ENCODE results near the gene CHCHD5.
"Not testable (repeated sequence)": the region's sequence is repeated elsewhere in the genome, so short reads cannot be mapped to it uniquely, and the experiment has no call there.

The CHCHD5 gene

GRCh38 chr2:112584134-112584890 is at the start of gene CHCHD5:
Gene CHCHD5, plus strand, starts transcription at chr2:112584609. Its CDS starts 39 bp downstream, at chr2:112584648.
- FAIRE-seq, result peak; percentile 79
- DNase-seq (ENCODE audit: low spot score), result peak; percentile 93

- FAIRE-seq (no peak), DNase-seq (ENCODE audit: low spot score) (no peak)
Measured at GRCh38 chr2:112534826-112535225, 49.6 kb upstream of the CHCHD5 start.

- not testable (repeated sequence) for DNase-seq (ENCODE audit: low spot score); FAIRE-seq
Measured at GRCh38 chr2:112536665-112537064, 47.7 kb upstream of the CHCHD5 start.

- no peak for FAIRE-seq
Measured at GRCh38 chr2:112539306-112539705, 45.1 kb upstream of the CHCHD5 start.

GRCh38 chr2:112540906-112541305 is 43.5 kb upstream of the CHCHD5 start:
- FAIRE-seq, result no peak

More at GRCh38 chr2:112539306-112539705, 45.1 kb upstream of the CHCHD5 start:
- no peak for DNase-seq (ENCODE audit: low spot score)

GRCh38 chr2:112541315-112542122 is 42.9 kb upstream of the CHCHD5 start:
- DNase-seq (ENCODE audit: low spot score), result peak; percentile 22
- no peak for FAIRE-seq

More at GRCh38 chr2:112540906-112541305, 43.5 kb upstream of the CHCHD5 start:
- DNase-seq (ENCODE audit: low spot score), result no peak

GRCh38 chr2:112542123-112542983 is 42.1 kb upstream of the CHCHD5 start, which contains the start of gene POLR1B:
Gene POLR1B, plus strand, starts transcription at chr2:112542465. Its CDS starts 30 bp downstream, at chr2:112542495.
- FAIRE-seq, result no peak
- peak; percentile 71 for DNase-seq (ENCODE audit: low spot score)

- DNase-seq (ENCODE audit: low spot score) (no peak), FAIRE-seq (no peak)
Measured at GRCh38 chr2:112542984-112543661, 41.3 kb upstream of the CHCHD5 start.

- FAIRE-seq (peak; percentile 81), DNase-seq (ENCODE audit: low spot score) (peak; percentile 60)
Measured at GRCh38 chr2:112547333-112547732, 37.1 kb upstream of the CHCHD5 start.

- no peak for DNase-seq (ENCODE audit: low spot score)
- no peak for FAIRE-seq
Measured at GRCh38 chr2:112548980-112549379, 35.4 kb upstream of the CHCHD5 start.

- FAIRE-seq, result peak; percentile 49
Measured at GRCh38 chr2:112566104-112566503, 18.3 kb upstream of the CHCHD5 start.

GRCh38 chr2:112566508-112566907 is 17.9 kb upstream of the CHCHD5 start:
- not testable (repeated sequence) for FAIRE-seq; DNase-seq (ENCODE audit: low spot score)

More at GRCh38 chr2:112566104-112566503, 18.3 kb upstream of the CHCHD5 start:
- DNase-seq (ENCODE audit: low spot score), result peak; percentile 22

- FAIRE-seq, result no peak
- DNase-seq (ENCODE audit: low spot score), result no peak
Measured at GRCh38 chr2:112572005-112572404, 12.4 kb upstream of the CHCHD5 start.

- FAIRE-seq (no peak), DNase-seq (ENCODE audit: low spot score) (no peak)
Measured at GRCh38 chr2:112577756-112578155, 6.7 kb upstream of the CHCHD5 start.

GRCh38 chr2:112579241-112579640 is 5.2 kb upstream of the CHCHD5 start:
- FAIRE-seq (peak; percentile 83), DNase-seq (ENCODE audit: low spot score) (peak; percentile 70)

- FAIRE-seq (no peak), DNase-seq (ENCODE audit: low spot score) (no peak)
Measured at GRCh38 chr2:112580084-112580483, 4.3 kb upstream of the CHCHD5 start.

- peak; percentile 67 for DNase-seq (ENCODE audit: low spot score)
- FAIRE-seq, result peak; percentile 70
Measured at GRCh38 chr2:112582314-112582746, 2.1 kb upstream of the CHCHD5 start.

- FAIRE-seq, result no peak
Measured at GRCh38 chr2:112583497-112584133, 794 bp upstream of the CHCHD5 start.

GRCh38 chr2:112584891-112585250 is 462 bp downstream of the CHCHD5 start:
- DNase-seq (ENCODE audit: low spot score) (no peak), FAIRE-seq (no peak)

More at GRCh38 chr2:112583497-112584133, 794 bp upstream of the CHCHD5 start:
- peak; percentile 47 for DNase-seq (ENCODE audit: low spot score)

GRCh38 chr2:112585400-112585799 is 991 bp downstream of the CHCHD5 start:
- DNase-seq (ENCODE audit: low spot score) (no peak), FAIRE-seq (no peak)

All from RCC 7860 (cell line).